Sigmoid colon (tissue), 4 donors: Measurements from ENCODE around the gene PINK1.

Source experiments
- CTCF ChIP-seq, 4 experiments: fragments of 450-650 bp in 3 of 4; fragments of 200-600 bp in 1 of 4; IDR thresholded peaks; one replicate each; pipeline ENCODE4 v1.5.1; 2016 to 2019; ENCODE audit warnings: antibody characterized with exemption in 4 of 4, mild to moderate bottlenecking in 3 of 4, moderate library complexity in 2 of 4
- POLR2A ChIP-seq, 2 donors: fragments of 450-650 bp; IDR thresholded peaks; one replicate each; pipeline ENCODE4 v1.6.1; 2016; ENCODE audit warnings: antibody characterized with exemption in 2 of 2, mild to moderate bottlenecking in 2 of 2, moderate library complexity in 2 of 2
- POLR2AphosphoS5 ChIP-seq, 4 donors: sonication (generic); formaldehyde crosslinking; IDR thresholded peaks; one replicate each; pipeline ENCODE4 v1.6.1; 2017; ENCODE audit warnings: antibody characterized with exemption in 4 of 4

- TF ChIP-seq CTCF (IDR thresholded peaks at IDR 0.05) (no peak), POLR2AphosphoS5 (IDR thresholded peaks at IDR 0.05) (no peak), POLR2A (IDR thresholded peaks at IDR 0.05) (no peak)
These were observed 32.9 kb downstream of the PINK1 start for GRCh38 chr1:20666146-20666545.
